HepG2 (cell line): Measurements from ENCODE around the gene ZNF644. TPM values are rescaled to one million over a fixed set of nuclear protein-coding genes. Genes with fewer than 3 reads are reported as not detected.

Experiments
- BHLHE40 ChIP-seq: IDR thresholded peaks from 2 replicates; pipeline ENCODE4 v1.6.1; 2011; ENCODE audit warnings: low read length, improper control_type of control experiment
- CENPBD1 ChIP-seq: sonication (generic); formaldehyde crosslinking; IDR thresholded peaks from 2 replicates; pipeline ENCODE4 v1.8.0; 2022; ENCODE audit warnings: missing genetic modification reagents, low read depth, mild to moderate bottlenecking, borderline replicate concordance
- CERS6 ChIP-seq: sonication (generic); formaldehyde crosslinking; IDR thresholded peaks from 2 replicates; pipeline ENCODE4 v1.5.0; 2020; ENCODE audit warnings: missing genetic modification reagents
- FOXJ3 ChIP-seq: sonication (generic); formaldehyde crosslinking; IDR thresholded peaks from 2 replicates; pipeline ENCODE4 v1.4.0; 2020; ENCODE audit warnings: missing genetic modification reagents, mild to moderate bottlenecking, borderline replicate concordance
- KDM3A ChIP-seq: IDR thresholded peaks from 2 replicates; pipeline ENCODE4 v1.6.1; 2018; ENCODE audit warnings: low read depth, missing compliant biosample characterization
- KLF16 ChIP-seq, 2 experiments: sonication (generic) in 1 of 2; formaldehyde crosslinking in 1 of 2; IDR thresholded peaks; 2 replicates each; pipeline versions ENCODE4 v1.6.1 to v1.8.0; 2016 to 2023; ENCODE audit warnings: missing genetic modification reagents in 2 of 2, missing compliant biosample characterization in 1 of 2
- MLLT10 ChIP-seq: sonication (generic); formaldehyde crosslinking; IDR thresholded peaks from 2 replicates; pipeline ENCODE4 v1.4.0; 2020; ENCODE audit warnings: missing genetic modification reagents
- NCOA5 ChIP-seq: sonication (generic); formaldehyde crosslinking; IDR thresholded peaks from 2 replicates; pipeline ENCODE4 v1.4.0; 2020; ENCODE audit warnings: missing genetic modification reagents
- PHF20 ChIP-seq: sonication (generic); formaldehyde crosslinking; IDR thresholded peaks from 2 replicates; pipeline ENCODE4 v1.5.0; 2020; ENCODE audit warnings: mild to moderate bottlenecking, missing genetic modification reagents
- PHF21A ChIP-seq: sonication (generic); formaldehyde crosslinking; IDR thresholded peaks from 2 replicates; pipeline ENCODE4 v1.5.0; 2020; ENCODE audit warnings: mild to moderate bottlenecking, missing genetic modification reagents
- RARA ChIP-seq: IDR thresholded peaks from 2 replicates; pipeline ENCODE4 v1.6.1; 2016; ENCODE audit warnings: missing genetic modification reagents, missing compliant biosample characterization
- REPIN1 ChIP-seq: sonication (generic); formaldehyde crosslinking; IDR thresholded peaks from 2 replicates; pipeline ENCODE4 v1.8.0; 2022; ENCODE audit warnings: missing genetic modification reagents, low read depth, mild to moderate bottlenecking, borderline replicate concordance
- RXRB ChIP-seq: IDR thresholded peaks from 2 replicates; pipeline ENCODE4 v1.6.1; 2016; ENCODE audit warnings: borderline replicate concordance, missing genetic modification reagents, missing compliant biosample characterization
- SALL2 ChIP-seq: sonication (generic); formaldehyde crosslinking; IDR thresholded peaks from 2 replicates; pipeline ENCODE4 v1.8.1; 2023; ENCODE audit warnings: mild to moderate bottlenecking, missing genetic modification reagents, inconsistent platforms
- SMARCC2 ChIP-seq: fragments of 450-650 bp; IDR thresholded peaks from 2 replicates; pipeline ENCODE4 v1.6.1; 2017; ENCODE audit warnings: antibody characterized with exemption, mild to moderate bottlenecking
- SP4 ChIP-seq: sonication (generic); formaldehyde crosslinking; IDR thresholded peaks from 2 replicates; pipeline ENCODE4 v1.8.1; 2023; ENCODE audit warnings: mild to moderate bottlenecking, missing genetic modification reagents
- THAP11 ChIP-seq: IDR thresholded peaks from 2 replicates; pipeline ENCODE4 v1.6.1; 2016; ENCODE audit warnings: missing biosample characterization, missing genetic modification reagents
- TOPORS ChIP-seq: sonication (generic); formaldehyde crosslinking; IDR thresholded peaks from 2 replicates; pipeline ENCODE4 v1.8.0; 2023; ENCODE audit warnings: mild to moderate bottlenecking, missing genetic modification reagents
- USF2 ChIP-seq, 2 experiments: sonication (generic) in 1 of 2; formaldehyde crosslinking in 1 of 2; IDR thresholded peaks; 2 replicates each; pipeline versions ENCODE4 v1.5.1 to v1.6.1; 2011 to 2020; ENCODE audit warnings: borderline replicate concordance in 1 of 2, low read depth in 1 of 2, low read length in 1 of 2, mild to moderate bottlenecking in 1 of 2, missing genetic modification reagents in 1 of 2, moderate library complexity in 1 of 2
- ZBTB34 ChIP-seq: sonication (generic); formaldehyde crosslinking; IDR thresholded peaks from 2 replicates; pipeline ENCODE4 v1.8.0; 2022; ENCODE audit warnings: mild to moderate bottlenecking, missing genetic modification reagents
- ZNF235 ChIP-seq: sonication (generic); formaldehyde crosslinking; IDR thresholded peaks from 2 replicates; pipeline ENCODE4 v1.8.1; 2023; ENCODE audit warnings: mild to moderate bottlenecking, missing genetic modification reagents, borderline replicate concordance
- ZNF572 ChIP-seq: sonication (generic); formaldehyde crosslinking; IDR thresholded peaks from 2 replicates; pipeline ENCODE4 v1.5.1; 2020; ENCODE audit warnings: mild to moderate bottlenecking, missing genetic modification reagents
- ZNF614 ChIP-seq: IDR thresholded peaks from 2 replicates; pipeline ENCODE4 v1.6.1; 2018; ENCODE audit warnings: missing biosample characterization, missing genetic modification reagents, inconsistent platforms, borderline replicate concordance
- ZNF691 ChIP-seq: sonication (generic); formaldehyde crosslinking; IDR thresholded peaks from 2 replicates; pipeline ENCODE4 v1.4.0; 2020; ENCODE audit warnings: missing genetic modification reagents, low read depth, mild to moderate bottlenecking, borderline replicate concordance
- ZNF792 ChIP-seq: IDR thresholded peaks from 2 replicates; pipeline ENCODE4 v1.6.1; 2016
- polyA plus RNA-seq, 8 experiments: library from polyadenylated mRNA; depleted of rRNA in 3 of 8; stranded (reverse) in 7 of 8; unstranded in 1 of 8; fragments of >200 nt; fragmentation: Illumina TruSeq in 4 of 8; extraction: Trizol in 4 of 8; gene quantifications; 2 replicates each; pipeline versions ENCODE4 v1.2.1 to v1.2.3, GENCODE V29; 2011 to 2016; ENCODE audit warnings: low read depth in 4 of 8, missing spikeins in 1 of 8, mixed read lengths in 1 of 8; ENCODE audit not compliant: insufficient read depth in 1 of 8
- total RNA-seq, 5 experiments: library from RNA; depleted of rRNA; stranded (reverse); fragments of >200 nt; fragmentation: Illumina TruSeq; extraction: Trizol; gene quantifications; 2 replicates each; pipeline ENCODE4 v1.2.3, GENCODE V29; 2016; ENCODE audit warnings: low read depth in 1 of 5

ZNF644 gene
- total and polyA plus RNA-seq, 2 of the 13 experiments (the other 11 are each of a cell fraction or from before 2014, with no cell fraction given): 17.7 to 51.7 TPM

GRCh38 chr1:90959352-90960206 lies 62.3 kb downstream of the ZNF644 start (continued):
- TF ChIP-seq SALL2 (CRISPR knock-in tag) (no peak), REPIN1 (CRISPR knock-in tag) (no peak), RARA (CRISPR knock-in tag) (0 out of 2 replicates have a peak, but pooled peaks have one; percentile 27), THAP11 (CRISPR knock-in tag) (peak; percentile 65), MLLT10 (CRISPR knock-in tag) (no peak), TOPORS (no peak), NCOA5 (CRISPR knock-in tag) (no peak), ZNF691 (CRISPR knock-in tag) (no peak), SP4 (CRISPR knock-in tag) (no peak), BHLHE40 (no peak), CENPBD1 (no peak), KLF16 (CRISPR knock-in tag; IDR thresholded peaks at IDR 0.05) (peak in 1 of 2 experiments; percentile 57; a peak in 1 of 4 replicates), ZNF614 (CRISPR knock-in tag) (no peak), ZNF792 (peak; percentile 88; the same call in 1 of the 2 replicates), SMARCC2 (no peak), FOXJ3 (peak; percentile 87; the same call in 1 of the 2 replicates), KDM3A (CRISPR knock-in tag) (no peak), ZNF235 (no peak), RXRB (0 out of 2 replicates have a peak, but pooled peaks have one; percentile 28), PHF21A (CRISPR knock-in tag) (no peak), PHF20 (CRISPR knock-in tag) (no peak), ZBTB34 (CRISPR knock-in tag) (no peak), CERS6 (CRISPR knock-in tag) (no peak), USF2 (IDR thresholded peaks at IDR 0.05; ENCODE audit: low read depth, low read length) (no peak), USF2 (CRISPR knock-in tag; IDR thresholded peaks at IDR 0.05; ENCODE audit: borderline replicate concordance) (no peak), ZNF572 (CRISPR knock-in tag) (no peak)
